Ramos (cell line): ENCODE data around the gene NR5A2.

Experiments used
- in situ Hi-C: fragments of 300-500 bp; cut with MboI; formaldehyde crosslinking; loops from one replicate; pipeline ENCODE4 v1.14.3; 2022; ENCODE audit warnings: low sequenced_read_pairs; ENCODE audit not compliant: unreplicated experiment

NR5A2 gene

GRCh38 chr1:200027264-200027823, at the start of gene NR5A2:
Gene NR5A2 (plus strand): TSS chr1:200027710. CDS start chr1:200027848, 138 bp downstream.
- in situ Hi-C loops: no loop called here

GRCh38 chr1:199978408-199978940, 49.0 kb upstream of the NR5A2 start:
- in situ Hi-C loops: no loop called here

- in situ Hi-C loops: no loop called here
Observed at GRCh38 chr1:199979071-199979470, 48.4 kb upstream of the NR5A2 start.

GRCh38 chr1:199981584-199981983, 45.9 kb upstream of the NR5A2 start:
- in situ Hi-C loops: no loop called here

GRCh38 chr1:199982606-199983005, 44.9 kb upstream of the NR5A2 start:
- in situ Hi-C loops: no loop called here

- in situ Hi-C loops: no loop called here
Observed at GRCh38 chr1:199983531-199983930, 44.0 kb upstream of the NR5A2 start.

- in situ Hi-C loops: no loop called here
Observed at GRCh38 chr1:199995096-199995685, 32.3 kb upstream of the NR5A2 start.

- in situ Hi-C loops: no loop called here
Observed at GRCh38 chr1:200005165-200005564, 22.3 kb upstream of the NR5A2 start.

- in situ Hi-C loops: no loop called here
Observed at GRCh38 chr1:200006711-200007110, 20.8 kb upstream of the NR5A2 start.

- in situ Hi-C loops: no loop called here
Observed at GRCh38 chr1:200015811-200016210, 11.7 kb upstream of the NR5A2 start.

GRCh38 chr1:200021577-200022238, 5.8 kb upstream of the NR5A2 start:
- in situ Hi-C loops: no loop called here

GRCh38 chr1:200022239-200022804, 5.2 kb upstream of the NR5A2 start:
- in situ Hi-C loops: no loop called here

GRCh38 chr1:200028586-200029034, 1.1 kb downstream of the NR5A2 start:
- in situ Hi-C loops: no loop called here

- in situ Hi-C loops: no loop called here
Observed at GRCh38 chr1:200029035-200029821, 1.7 kb downstream of the NR5A2 start.

- in situ Hi-C loops: no loop called here
Observed at GRCh38 chr1:200029822-200030152, 2.3 kb downstream of the NR5A2 start.

GRCh38 chr1:200030791-200031190, 3.3 kb downstream of the NR5A2 start:
- in situ Hi-C loops: no loop called here

- in situ Hi-C loops: no loop called here
Observed at GRCh38 chr1:200033511-200034261, 6.2 kb downstream of the NR5A2 start.

GRCh38 chr1:200034262-200034557, 6.7 kb downstream of the NR5A2 start:
- in situ Hi-C loops: no loop called here

- in situ Hi-C loops: no loop called here
Observed at GRCh38 chr1:200034761-200035396, 7.4 kb downstream of the NR5A2 start.
